ENCODE data around the gene NDNF. TPM values are rescaled to one million over a fixed set of nuclear protein-coding genes. Genes with fewer than 3 reads are reported as not detected.

NDNF gene
- not detected for polyA plus RNA-seq (2012; ENCODE audit: insufficient read length, low read depth)

- TF ChIP-seq REST (IDR thresholded peaks at IDR 0.05; ENCODE audit: insufficient read depth in 1 of 2, low read depth in 2 of 2, low read length in 2 of 2) = no peak
- no peak for TF ChIP-seq TAF1 (IDR thresholded peaks at IDR 0.05; ENCODE audit: borderline replicate concordance, insufficient read depth, low read length)
- TF ChIP-seq FOXP2 (optimal IDR thresholded peaks at IDR 0.05; ENCODE audit: borderline replicate concordance, extremely low read depth, extremely low read length, insufficient read depth) = no peak
- no peak for TF ChIP-seq POLR2AphosphoS5 (IDR thresholded peaks at IDR 0.05; ENCODE audit: low read depth, low read length)
- TF ChIP-seq SIN3A (IDR thresholded peaks at IDR 0.05; ENCODE audit: borderline replicate concordance, insufficient read depth, low read length) = no peak
Observed at GRCh38 chr4:121072224-121073003, at the start of gene NDNF. Gene NDNF, minus strand, starts transcription at chr4:121072535. Its CDS starts 26,698 bp downstream, at chr4:121045837.

- TF ChIP-seq REST (IDR thresholded peaks at IDR 0.05; ENCODE audit: insufficient read depth in 1 of 2, low read depth in 2 of 2, low read length in 2 of 2) (no peak), SIN3A (IDR thresholded peaks at IDR 0.05; ENCODE audit: borderline replicate concordance, insufficient read depth, low read length) (no peak), FOXP2 (optimal IDR thresholded peaks at IDR 0.05; ENCODE audit: borderline replicate concordance, extremely low read depth, extremely low read length, insufficient read depth) (no peak), TAF1 (IDR thresholded peaks at IDR 0.05; ENCODE audit: borderline replicate concordance, insufficient read depth, low read length) (no peak), POLR2AphosphoS5 (IDR thresholded peaks at IDR 0.05; ENCODE audit: low read depth, low read length) (no peak)
Observed at GRCh38 chr4:121119715-121120114, 47.4 kb upstream of the NDNF start.

GRCh38 chr4:121118344-121118743, 46.0 kb upstream of the NDNF start:
- TF ChIP-seq TAF1 (IDR thresholded peaks at IDR 0.05; ENCODE audit: borderline replicate concordance, insufficient read depth, low read length) (no peak), SIN3A (IDR thresholded peaks at IDR 0.05; ENCODE audit: borderline replicate concordance, insufficient read depth, low read length) (no peak), FOXP2 (optimal IDR thresholded peaks at IDR 0.05; ENCODE audit: borderline replicate concordance, extremely low read depth, extremely low read length, insufficient read depth) (no peak), REST (IDR thresholded peaks at IDR 0.05; ENCODE audit: insufficient read depth in 1 of 2, low read depth in 2 of 2, low read length in 2 of 2) (no peak), POLR2AphosphoS5 (IDR thresholded peaks at IDR 0.05; ENCODE audit: low read depth, low read length) (no peak)

- no peak for TF ChIP-seq TAF1 (IDR thresholded peaks at IDR 0.05; ENCODE audit: borderline replicate concordance, insufficient read depth, low read length)
- no peak for TF ChIP-seq SIN3A (IDR thresholded peaks at IDR 0.05; ENCODE audit: borderline replicate concordance, insufficient read depth, low read length)
- TF ChIP-seq POLR2AphosphoS5 (IDR thresholded peaks at IDR 0.05; ENCODE audit: low read depth, low read length) = no peak
- TF ChIP-seq REST (IDR thresholded peaks at IDR 0.05; ENCODE audit: insufficient read depth in 1 of 2, low read depth in 2 of 2, low read length in 2 of 2) = no peak
- no peak for TF ChIP-seq FOXP2 (optimal IDR thresholded peaks at IDR 0.05; ENCODE audit: borderline replicate concordance, extremely low read depth, extremely low read length, insufficient read depth)
Observed at GRCh38 chr4:121114756-121115155, 42.4 kb upstream of the NDNF start.

Data from PFSK-1 (cell line).